Astrocyte of the spinal cord (primary cell): Measurements from ENCODE around the gene LINC01488.

Experiments
- DNase-seq: peaks from one replicate; pipeline ENCODE4 v3.0.0; 2011; ENCODE audit warnings: low read depth, low spot score
- H3K4me3 ChIP-seq: 2 replicates; pipeline ENCODE4 v1.5.1; 2011; ENCODE audit warnings: low read depth, mild to moderate bottlenecking, low read length, moderate library complexity
- in situ Hi-C: cut with HindIII; loops from 2 replicates; pipeline ENCODE4 v1.10.0; 2017; ENCODE audit warnings: low sequenced_read_pairs
- TF ChIP-seq, protein P1 (sequence below): IDR thresholded peaks from 2 replicates; pipeline ENCODE4 v1.5.1; 2012; ENCODE audit warnings: low read depth, mild to moderate bottlenecking, low read length, inconsistent platforms

The LINC01488 gene

GRCh38 chr11:69450857-69451220, 30.6 kb upstream of the LINC01488 start:
- no peak for DNase-seq
- TF ChIP-seq, protein P1, sequence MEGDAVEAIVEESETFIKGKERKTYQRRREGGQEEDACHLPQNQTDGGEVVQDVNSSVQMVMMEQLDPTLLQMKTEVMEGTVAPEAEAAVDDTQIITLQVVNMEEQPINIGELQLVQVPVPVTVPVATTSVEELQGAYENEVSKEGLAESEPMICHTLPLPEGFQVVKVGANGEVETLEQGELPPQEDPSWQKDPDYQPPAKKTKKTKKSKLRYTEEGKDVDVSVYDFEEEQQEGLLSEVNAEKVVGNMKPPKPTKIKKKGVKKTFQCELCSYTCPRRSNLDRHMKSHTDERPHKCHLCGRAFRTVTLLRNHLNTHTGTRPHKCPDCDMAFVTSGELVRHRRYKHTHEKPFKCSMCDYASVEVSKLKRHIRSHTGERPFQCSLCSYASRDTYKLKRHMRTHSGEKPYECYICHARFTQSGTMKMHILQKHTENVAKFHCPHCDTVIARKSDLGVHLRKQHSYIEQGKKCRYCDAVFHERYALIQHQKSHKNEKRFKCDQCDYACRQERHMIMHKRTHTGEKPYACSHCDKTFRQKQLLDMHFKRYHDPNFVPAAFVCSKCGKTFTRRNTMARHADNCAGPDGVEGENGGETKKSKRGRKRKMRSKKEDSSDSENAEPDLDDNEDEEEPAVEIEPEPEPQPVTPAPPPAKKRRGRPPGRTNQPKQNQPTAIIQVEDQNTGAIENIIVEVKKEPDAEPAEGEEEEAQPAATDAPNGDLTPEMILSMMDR = no peak
- H3K4me3 ChIP-seq = no peak overlapping the region
- in situ Hi-C loops = no loop called here

- TF ChIP-seq, protein P1 = no peak
- no peak for DNase-seq
- H3K4me3 ChIP-seq = no peak overlapping the region
- in situ Hi-C loops = no loop called here
Observed at GRCh38 chr11:69451289-69451688, 30.2 kb upstream of the LINC01488 start.

GRCh38 chr11:69452206-69452987, 29.1 kb upstream of the LINC01488 start:
- in situ Hi-C loops = no loop called here
- H3K4me3 ChIP-seq = no peak overlapping the region
- DNase-seq = no peak
- TF ChIP-seq, protein P1 = no peak

DNA sequence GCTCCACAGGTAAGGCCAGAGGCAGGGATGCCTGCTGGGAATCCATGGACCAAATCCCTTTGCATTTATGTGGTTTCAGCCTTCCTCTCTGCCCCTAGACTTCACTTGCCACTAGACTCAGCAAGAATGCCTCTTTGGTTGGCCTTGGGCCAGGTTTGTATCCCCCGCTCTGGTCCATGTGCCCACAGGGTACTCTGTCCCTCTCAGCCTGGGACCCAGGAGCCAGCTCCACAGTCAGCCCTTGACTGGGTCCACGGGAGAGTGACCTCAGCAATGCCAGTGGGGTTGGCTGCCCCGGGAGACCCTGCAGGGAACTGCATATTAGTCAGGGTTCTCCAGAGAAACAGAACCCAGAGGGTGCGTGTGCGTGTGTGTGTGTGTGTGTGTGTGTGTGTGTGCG, 28.3 kb upstream of the LINC01488 start:
- in situ Hi-C loops = no loop called here
- no peak for DNase-seq
- H3K4me3 ChIP-seq = no peak overlapping the region
- TF ChIP-seq, protein P1 = no peak

GRCh38 chr11:69454018-69454417, 27.4 kb upstream of the LINC01488 start:
- DNase-seq = no peak
- no peak overlapping the region for H3K4me3 ChIP-seq
- in situ Hi-C loops = no loop called here
- TF ChIP-seq, protein P1 = no peak

DNA sequence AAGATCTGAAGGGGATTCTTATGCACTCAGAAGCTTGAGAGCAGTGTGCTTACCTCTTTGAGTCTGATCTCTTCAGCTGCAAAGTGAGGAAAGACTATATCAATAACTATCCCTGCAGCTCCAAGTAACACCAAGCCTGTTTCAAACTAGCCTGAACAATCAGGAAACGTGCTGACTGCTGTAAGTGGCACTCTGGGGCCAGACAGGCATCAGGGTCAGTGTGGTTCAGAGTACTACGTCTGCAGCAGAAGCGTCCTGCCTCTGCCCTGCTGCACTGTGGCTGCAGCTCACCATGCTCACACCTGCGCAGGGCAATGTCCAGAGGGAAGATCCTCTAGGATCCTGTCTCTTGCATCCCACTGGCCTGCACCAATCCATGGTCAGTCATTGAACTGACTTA, 25.5 kb upstream of the LINC01488 start:
- no peak overlapping the region for H3K4me3 ChIP-seq
- TF ChIP-seq, protein P1 = no peak
- DNase-seq = no peak
- in situ Hi-C loops = no loop called here
